Activated CD8-positive, alpha-beta memory T cell treated with anti-CD3 and anti-CD28 coated beads, Interleukin-2, amount 50 U/mL, for 24 hours (primary cell): ENCODE data around the gene AXIN2.

Experiments
- DNase-seq: peaks from one replicate; pipeline ENCODE4 v3.0.0-alpha.2; 2020; ENCODE audit errors: extremely low read depth

The AXIN2 gene

GRCh38 chr17:65583921-65584603 is 22.6 kb upstream of the AXIN2 start:
- no peak for DNase-seq

- no peak for DNase-seq
Observed at GRCh38 chr17:65576939-65577338, 15.5 kb upstream of the AXIN2 start.

- DNase-seq: no peak
Observed at GRCh38 chr17:65573282-65573602, 11.8 kb upstream of the AXIN2 start.

GRCh38 chr17:65572581-65573281 is 11.3 kb upstream of the AXIN2 start:
- no peak for DNase-seq

DNA sequence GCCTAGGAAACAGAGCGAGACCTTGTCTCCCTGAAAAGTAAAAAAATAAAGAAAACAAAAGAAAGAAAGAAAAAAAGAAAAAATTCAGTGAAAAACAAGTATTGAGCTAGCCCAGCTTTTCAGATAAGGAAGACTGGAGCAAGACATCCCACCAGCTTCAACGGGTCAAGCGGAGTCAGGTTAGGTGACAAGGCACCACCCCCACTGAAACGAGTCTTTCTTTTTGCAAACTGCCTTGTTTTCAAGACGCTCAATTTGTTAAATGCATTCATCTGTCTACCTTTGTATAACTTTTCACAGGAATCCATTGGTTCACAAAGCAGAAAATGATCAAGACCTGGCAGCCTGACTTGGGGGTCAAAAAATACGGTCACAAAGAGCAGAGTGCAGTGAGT is 10.7 kb upstream of the AXIN2 start:
- DNase-seq: no peak

DNA sequence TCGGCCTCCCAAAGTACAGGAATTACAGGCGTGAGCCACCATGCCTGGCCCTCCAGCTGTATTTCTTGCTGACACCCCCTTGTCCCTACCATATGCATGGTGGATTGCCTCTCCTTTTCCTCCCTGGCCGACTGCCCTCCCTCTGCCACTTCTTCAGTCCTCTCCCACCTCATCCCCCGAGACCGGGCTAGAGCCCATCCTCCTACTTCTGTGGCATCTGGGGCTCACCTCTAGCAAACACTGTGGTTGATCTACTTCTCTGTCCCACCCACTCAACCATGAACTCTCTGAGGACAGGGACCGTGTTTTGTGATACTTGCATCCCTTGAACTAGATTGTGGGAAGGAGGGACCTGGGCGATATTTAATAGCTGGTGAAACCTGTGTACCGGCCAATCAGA is 7.5 kb upstream of the AXIN2 start:
- DNase-seq: no peak

DNA sequence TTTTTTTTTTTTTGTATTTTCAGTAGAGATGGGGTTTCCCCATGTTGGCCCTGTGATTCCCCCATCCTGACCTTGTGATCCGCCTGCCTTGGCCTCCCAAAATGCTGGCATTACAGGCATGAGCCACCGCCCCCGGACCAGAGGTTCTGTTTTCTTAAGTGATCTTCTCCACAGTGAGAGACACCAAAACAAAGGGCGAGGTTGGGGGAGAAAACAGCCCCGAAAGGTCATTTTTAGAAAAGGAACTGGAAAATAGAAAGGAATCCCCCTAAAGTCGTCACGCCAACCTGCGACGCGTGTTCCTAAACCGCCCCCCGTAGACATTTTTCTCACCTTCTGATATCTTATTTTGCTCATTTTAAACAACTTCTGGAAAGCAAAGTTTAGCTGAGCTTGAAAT is 6.1 kb upstream of the AXIN2 start:
- no peak for DNase-seq

- DNase-seq: no peak
Observed at GRCh38 chr17:65565559-65565958, 4.1 kb upstream of the AXIN2 start.

- no peak for DNase-seq
Observed at GRCh38 chr17:65564793-65565192, 3.3 kb upstream of the AXIN2 start.

- no peak for DNase-seq
Observed at GRCh38 chr17:65562206-65562531, 721 bp upstream of the AXIN2 start.

DNA sequence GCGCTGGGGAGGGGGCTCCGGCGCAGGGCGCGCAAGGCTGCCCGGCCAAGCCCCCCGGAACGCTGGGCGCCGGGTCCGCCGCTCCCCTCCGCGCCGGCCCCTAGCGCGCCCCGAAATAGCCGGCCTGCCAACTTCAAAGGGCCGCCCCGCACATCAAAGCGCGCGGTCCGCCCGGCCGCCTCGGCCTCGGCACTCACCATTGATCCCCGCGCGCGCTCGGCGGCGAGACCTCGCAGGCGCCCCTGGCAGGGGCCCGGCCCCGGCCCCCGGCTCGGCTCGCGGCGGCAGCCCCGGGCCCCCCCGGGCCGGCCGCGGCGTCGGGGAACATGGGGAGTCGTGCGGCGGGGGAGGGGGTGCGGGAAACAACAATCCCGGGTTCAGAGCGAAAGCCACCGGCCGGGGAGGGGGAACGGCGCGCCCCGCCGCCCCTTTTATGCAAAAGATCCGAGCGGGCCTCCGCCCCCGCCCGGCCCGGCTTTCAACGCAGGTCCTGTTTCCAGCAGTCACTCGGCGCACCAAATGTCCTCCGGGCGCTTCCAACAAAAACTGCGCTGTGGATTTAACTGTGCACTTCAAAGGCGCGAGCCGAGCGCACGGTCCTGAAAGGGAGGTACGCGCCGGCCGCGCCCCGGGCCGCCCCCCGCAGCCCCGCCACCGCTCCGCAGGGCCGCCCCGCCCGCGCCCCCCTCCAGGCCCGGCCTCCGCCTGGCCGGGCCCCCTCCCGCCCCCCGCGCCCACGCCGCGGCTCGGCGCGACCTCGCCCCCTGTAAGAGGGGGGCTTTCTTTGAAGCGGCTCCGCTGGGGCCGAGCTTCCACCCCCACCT is 608 bp downstream of the AXIN2 start:
- DNase-seq: peak; percentile 13

GRCh38 chr17:65559804-65560627 is 1.4 kb downstream of the AXIN2 start:
- DNase-seq: no peak

GRCh38 chr17:65559461-65559803 is 2.0 kb downstream of the AXIN2 start:
- no peak for DNase-seq

DNA sequence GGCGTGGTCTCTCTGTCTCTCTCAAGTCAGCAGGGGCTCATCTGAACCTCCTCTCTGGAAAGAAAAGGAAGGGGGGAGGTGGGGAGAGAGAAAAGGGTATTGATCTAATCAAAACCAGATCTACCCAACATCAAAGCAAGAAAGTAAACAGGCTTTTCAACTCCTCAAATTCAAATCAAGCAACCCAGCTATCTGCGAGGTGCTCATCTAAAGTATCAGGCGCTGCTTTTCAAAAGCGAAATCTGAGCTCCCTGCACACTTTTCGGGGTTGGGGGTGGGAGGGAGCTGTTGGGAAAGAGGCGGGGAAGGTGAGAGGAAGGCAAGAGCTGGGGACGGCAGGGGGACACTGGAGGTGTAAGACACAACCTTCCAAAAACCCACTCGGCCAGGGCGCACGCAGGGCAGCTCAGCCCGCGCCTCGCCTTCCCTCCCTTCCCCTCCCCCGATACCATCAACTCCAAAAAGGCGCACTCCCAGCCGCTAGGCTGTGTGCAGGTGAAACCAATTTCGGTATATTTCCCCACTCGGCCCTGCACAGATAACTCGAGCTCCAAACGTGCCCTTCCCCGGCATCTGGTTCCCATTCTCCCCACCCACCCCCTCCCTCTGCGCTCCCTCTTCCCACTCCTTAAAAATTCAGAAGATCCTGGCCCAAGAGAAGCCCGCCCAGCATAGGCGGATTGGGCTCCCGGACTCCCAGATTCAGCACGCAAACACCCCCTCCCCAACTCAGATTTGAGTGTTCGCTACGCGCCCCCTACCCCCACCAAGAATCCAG is 2.6 kb downstream of the AXIN2 start:
- no peak for DNase-seq

DNA sequence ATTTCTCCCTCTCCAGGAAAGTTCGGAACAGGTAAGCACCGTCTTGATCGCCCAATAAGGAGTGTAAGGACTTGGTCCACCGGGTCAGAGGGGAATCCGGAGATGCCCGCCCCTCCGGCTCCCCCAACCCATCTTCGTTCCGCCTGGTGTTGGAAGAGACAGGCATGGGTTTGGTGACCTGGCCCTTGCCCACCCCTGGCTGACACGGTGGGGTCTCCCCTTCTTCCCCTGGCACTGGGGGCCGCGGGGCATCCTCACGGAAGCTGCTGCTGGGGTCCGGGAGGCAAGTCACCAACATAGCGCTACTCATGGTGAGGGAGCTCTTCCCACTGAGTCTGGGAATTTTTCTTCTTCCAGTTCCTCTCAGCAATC is 3.2 kb downstream of the AXIN2 start:
- no peak for DNase-seq

- DNase-seq: no peak
Observed at GRCh38 chr17:65557349-65558310, 3.8 kb downstream of the AXIN2 start.

- no peak for DNase-seq
Observed at GRCh38 chr17:65556910-65557348, 4.5 kb downstream of the AXIN2 start.

- peak; percentile 77 for DNase-seq
Observed at GRCh38 chr17:65556014-65556909, 5.2 kb downstream of the AXIN2 start.

DNA sequence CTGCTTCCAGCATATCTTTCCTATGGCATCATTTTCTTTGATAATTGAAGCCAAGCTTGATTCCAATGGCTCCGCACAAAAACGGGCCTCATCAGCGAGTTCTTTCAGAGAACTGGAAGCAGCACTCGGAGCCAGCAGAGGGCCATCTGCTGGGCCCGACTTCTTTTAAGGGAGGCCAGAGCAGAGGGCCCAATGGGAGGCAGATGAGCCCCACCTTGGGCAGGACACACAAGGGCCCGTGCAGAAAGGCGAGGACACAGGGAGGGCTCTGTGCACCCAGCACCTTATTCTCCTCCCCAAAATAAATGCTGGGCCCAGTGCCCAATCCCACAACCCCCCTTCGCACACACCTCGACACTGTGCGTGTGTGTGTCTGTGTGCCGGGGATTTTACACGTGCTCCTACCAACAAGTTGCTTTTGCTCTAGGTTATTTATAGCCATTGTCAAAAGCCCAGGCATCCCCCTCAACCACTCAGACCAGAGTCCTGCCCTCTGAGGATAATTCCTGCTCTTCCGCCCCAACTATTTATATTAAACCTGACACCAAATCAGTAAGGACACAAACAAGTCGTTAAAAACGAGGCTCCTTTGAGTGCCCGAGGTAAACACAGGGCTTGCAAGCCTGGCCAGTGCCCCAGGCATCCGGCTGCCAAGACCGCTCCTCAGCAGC is 6.8 kb downstream of the AXIN2 start:
- DNase-seq: no peak
